ENCODE results near the gene EPN2. TPM values are rescaled to one million over a fixed set of nuclear protein-coding genes. Genes with fewer than 3 reads are reported as not detected.
"Not testable (repeated sequence)": the region's sequence is repeated elsewhere in the genome, so short reads cannot be mapped to it uniquely, and the experiment has no call there.

The EPN2 gene
- total RNA-seq, 2 experiments from 2014 or later = 1.8 to 2.1 TPM

GRCh38 chr17:19226610-19227588 is 10.3 kb upstream of the EPN2 start:
- H3K4me1 Mint-ChIP-seq; H3K4me3 Mint-ChIP-seq; H3K27ac Mint-ChIP-seq; POLR2A ChIA-PET; H3K36me3 Mint-ChIP-seq (ENCODE audit: low read depth); CTCF ChIA-PET; H3K9me3 Mint-ChIP-seq; H3K27me3 Mint-ChIP-seq; DNase-seq: not testable (repeated sequence)

DNA sequence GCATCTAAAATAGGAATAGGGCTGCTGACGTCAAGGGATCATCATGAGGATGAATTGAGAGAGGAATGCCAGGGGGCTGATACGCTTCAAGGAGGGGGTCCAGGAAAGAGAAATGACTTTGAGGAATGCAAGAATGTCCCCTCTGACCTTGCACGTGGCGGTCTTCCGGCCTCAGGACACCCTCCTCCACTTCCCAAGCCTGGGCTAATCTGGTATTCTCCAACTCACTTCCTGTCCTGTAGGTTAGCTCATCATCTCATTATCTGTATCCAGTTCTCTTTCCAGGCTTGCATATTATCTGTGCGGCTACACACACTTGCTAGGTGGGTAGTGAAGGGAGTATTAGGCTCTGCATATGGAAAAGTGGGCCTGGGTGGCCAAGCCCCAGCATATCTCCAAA is 2.5 kb upstream of the EPN2 start:
- H3K4me1 Mint-ChIP-seq; CTCF ChIA-PET; H3K27ac Mint-ChIP-seq; H3K36me3 Mint-ChIP-seq (ENCODE audit: low read depth); DNase-seq; H3K4me3 Mint-ChIP-seq; H3K9me3 Mint-ChIP-seq; POLR2A ChIA-PET: not testable (repeated sequence)
- H3K27me3 Mint-ChIP-seq = peaks cover 17% of the 10 kb centered on the region

GRCh38 chr17:19236351-19237138 is 621 bp upstream of the EPN2 start:
- H3K4me3 Mint-ChIP-seq; H3K27ac Mint-ChIP-seq; POLR2A ChIA-PET; H3K4me1 Mint-ChIP-seq; H3K9me3 Mint-ChIP-seq; CTCF ChIA-PET; H3K36me3 Mint-ChIP-seq (ENCODE audit: low read depth); DNase-seq: not testable (repeated sequence)
- H3K27me3 Mint-ChIP-seq = peaks cover 19% of the 10 kb centered on the region

DNA sequence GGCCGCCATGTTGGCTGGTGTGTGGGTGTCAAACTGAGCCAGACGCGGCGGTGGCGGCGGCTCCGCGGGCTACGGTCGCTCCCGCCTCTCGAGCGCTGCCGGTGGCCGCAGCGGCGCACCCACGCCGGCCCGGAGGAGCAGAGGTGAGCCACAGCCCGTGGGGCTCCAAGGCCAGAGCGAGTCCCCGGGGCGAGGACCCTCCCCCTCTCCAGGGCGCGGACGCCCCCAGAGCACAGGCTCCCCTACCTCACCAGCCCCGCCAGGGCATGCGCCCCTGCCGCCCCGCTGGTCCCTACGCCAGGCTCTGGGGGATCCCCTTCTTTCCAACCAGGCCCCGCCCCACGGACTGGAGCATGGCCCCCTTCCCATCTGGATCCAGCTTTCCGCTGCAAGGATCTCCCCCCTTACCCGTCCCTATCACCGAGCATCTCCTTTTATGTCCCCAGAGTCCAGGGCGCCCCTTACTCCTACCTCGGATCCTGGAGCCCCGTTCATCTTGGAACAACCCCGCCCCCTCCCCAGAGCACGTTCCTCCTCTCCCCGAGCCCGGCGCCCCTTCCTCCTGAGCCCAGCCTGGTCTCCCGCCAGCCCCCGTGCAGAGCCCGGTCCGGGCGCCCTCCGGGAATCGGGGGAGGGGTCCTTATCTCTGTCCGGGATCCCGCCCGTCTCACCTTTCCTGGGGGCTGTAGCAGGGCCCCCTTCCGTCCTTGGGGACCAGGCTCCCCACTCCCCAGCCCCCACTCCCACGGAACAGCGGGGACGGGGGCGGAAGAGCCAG is 412 bp downstream of the EPN2 start:
- DNase-seq = no peak
- Mint-ChIP-seq H3K4me3 (peak overlapping the region; percentile 72), H3K9me3 (no peaks in the 10 kb centered on the region), H3K27me3 (peaks cover 19% of the 10 kb centered on the region), H3K4me1 (peaks cover 4% of the 10 kb centered on the region), H3K27ac (no peak overlapping the region), H3K36me3 (ENCODE audit: low read depth) (no peaks in the 10 kb centered on the region)
- ChIA-PET CTCF (interaction anchor here (1.0 kb wide), 1 partner anchor 19 kb away, joined by 3 read pairs; no protein-coding TSS in a partner anchor), POLR2A (no interaction called here)

GRCh38 chr17:19238167-19238505 is 970 bp downstream of the EPN2 start:
- Mint-ChIP-seq H3K27me3 (peaks cover 19% of the 10 kb centered on the region), H3K27ac (no peak overlapping the region), H3K9me3 (no peaks in the 10 kb centered on the region), H3K4me1 (peaks cover 4% of the 10 kb centered on the region), H3K36me3 (ENCODE audit: low read depth) (no peaks in the 10 kb centered on the region), H3K4me3 (peak overlapping the region; percentile 72)
- ChIA-PET POLR2A (interaction anchor here (0.5 kb wide), 1 partner anchor 127 kb away, joined by 3 read pairs; no protein-coding TSS in a partner anchor), CTCF (interaction anchor here (1.0 kb wide), 1 partner anchor 18 kb away, joined by 3 read pairs; no protein-coding TSS in a partner anchor)
- no peak for DNase-seq

GRCh38 chr17:19239544-19239943 is 2.4 kb downstream of the EPN2 start:
- Mint-ChIP-seq H3K27me3 (peaks cover 19% of the 10 kb centered on the region), H3K4me1 (peaks cover 4% of the 10 kb centered on the region), H3K36me3 (ENCODE audit: low read depth) (no peaks in the 10 kb centered on the region), H3K4me3 (no peak overlapping the region), H3K27ac (no peak overlapping the region), H3K9me3 (no peaks in the 10 kb centered on the region)
- DNase-seq = no peak
- ChIA-PET CTCF (interaction anchor here (1.2 kb wide), 1 partner anchor 10 kb away, joined by 3 read pairs; no protein-coding TSS in a partner anchor), POLR2A (no interaction called here)

DNA sequence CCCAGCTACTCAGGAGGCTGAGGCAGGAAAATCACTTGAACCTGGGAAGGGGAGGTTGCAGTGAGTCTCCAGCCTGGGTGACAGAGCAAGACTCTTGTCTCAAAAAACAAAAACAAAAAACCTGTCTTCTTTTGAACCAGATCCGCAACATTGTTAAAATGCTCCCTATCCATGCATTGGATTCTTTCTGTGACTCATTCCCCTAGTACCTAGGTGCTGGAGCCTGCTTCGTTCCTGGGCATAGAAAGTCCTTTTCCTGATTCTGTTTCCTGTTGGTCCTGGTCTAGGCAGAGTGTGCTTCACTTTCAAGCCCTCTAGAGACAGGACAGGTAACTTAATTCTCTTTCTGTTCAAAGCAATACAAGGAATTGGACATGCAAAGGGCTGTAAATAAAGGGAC is 5.2 kb downstream of the EPN2 start:
- H3K4me3 Mint-ChIP-seq = no peak overlapping the region
- H3K27ac Mint-ChIP-seq = no peak overlapping the region
- no peak for DNase-seq
- no peaks in the 10 kb centered on the region for H3K9me3 Mint-ChIP-seq
- no peaks in the 10 kb centered on the region for H3K36me3 Mint-ChIP-seq (ENCODE audit: low read depth)
- peaks cover 20% of the 10 kb centered on the region for H3K27me3 Mint-ChIP-seq
- ChIA-PET CTCF (no interaction called here), POLR2A (no interaction called here)
- peaks cover 4% of the 10 kb centered on the region for H3K4me1 Mint-ChIP-seq

GRCh38 chr17:19242926-19243325 is 5.8 kb downstream of the EPN2 start:
- Mint-ChIP-seq H3K4me3 (no peak overlapping the region), H3K27me3 (peaks cover 24% of the 10 kb centered on the region), H3K4me1 (peaks cover 4% of the 10 kb centered on the region), H3K9me3 (no peaks in the 10 kb centered on the region), H3K27ac (no peak overlapping the region), H3K36me3 (ENCODE audit: low read depth) (no peaks in the 10 kb centered on the region)
- DNase-seq = no peak
- CTCF ChIA-PET = no interaction called here
- POLR2A ChIA-PET = no interaction called here

- H3K27ac Mint-ChIP-seq = no peak overlapping the region
- ChIA-PET CTCF (interaction anchor here (0.5 kb wide), 1 partner anchor 390 kb away, joined by 4 read pairs; no protein-coding TSS in a partner anchor), POLR2A (no interaction called here)
- H3K4me1 Mint-ChIP-seq = no peaks in the 10 kb centered on the region
- DNase-seq = no peak
- H3K27me3 Mint-ChIP-seq = peaks cover 22% of the 10 kb centered on the region
- H3K4me3 Mint-ChIP-seq = no peak overlapping the region
- H3K36me3 Mint-ChIP-seq (ENCODE audit: low read depth) = no peaks in the 10 kb centered on the region
- no peaks in the 10 kb centered on the region for H3K9me3 Mint-ChIP-seq
Observed at GRCh38 chr17:19243838-19244237, 6.7 kb downstream of the EPN2 start.

- CTCF ChIA-PET = no interaction called here
- H3K4me1 Mint-ChIP-seq = no peaks in the 10 kb centered on the region
- no peaks in the 10 kb centered on the region for H3K36me3 Mint-ChIP-seq (ENCODE audit: low read depth)
- POLR2A ChIA-PET = no interaction called here
- H3K4me3 Mint-ChIP-seq = no peak overlapping the region
- no peak overlapping the region for H3K27ac Mint-ChIP-seq
- DNase-seq = no peak
- H3K9me3 Mint-ChIP-seq = no peaks in the 10 kb centered on the region
- peaks cover 20% of the 10 kb centered on the region for H3K27me3 Mint-ChIP-seq
Observed at GRCh38 chr17:19244357-19244756, 7.2 kb downstream of the EPN2 start.

GRCh38 chr17:19244781-19245180 is 7.6 kb downstream of the EPN2 start:
- no peak overlapping the region for H3K27ac Mint-ChIP-seq
- DNase-seq = no peak
- H3K27me3 Mint-ChIP-seq = peaks cover 18% of the 10 kb centered on the region
- POLR2A ChIA-PET = no interaction called here
- H3K9me3 Mint-ChIP-seq = no peaks in the 10 kb centered on the region
- no peak overlapping the region for H3K4me3 Mint-ChIP-seq
- H3K36me3 Mint-ChIP-seq (ENCODE audit: low read depth) = no peaks in the 10 kb centered on the region
- H3K4me1 Mint-ChIP-seq = no peaks in the 10 kb centered on the region
- CTCF ChIA-PET = interaction anchor here (0.7 kb wide), 1 partner anchor 1748 kb away, joined by 4 read pairs; the partner anchor contains the start of gene RASD1

- Mint-ChIP-seq H3K4me3 (no peak overlapping the region), H3K36me3 (ENCODE audit: low read depth) (no peaks in the 10 kb centered on the region), H3K27me3 (peaks cover 15% of the 10 kb centered on the region), H3K27ac (no peak overlapping the region), H3K9me3 (no peaks in the 10 kb centered on the region), H3K4me1 (no peaks in the 10 kb centered on the region)
- CTCF ChIA-PET = interaction anchor here (1.3 kb wide), 1 partner anchor 59 kb away, joined by 3 read pairs; no protein-coding TSS in a partner anchor
- POLR2A ChIA-PET = no interaction called here
- no peak for DNase-seq
Observed at GRCh38 chr17:19247473-19247872, 10.3 kb downstream of the EPN2 start.
